BJ (cell line): ENCODE results near the gene DHCR7. TPM values are rescaled to one million over a fixed set of nuclear protein-coding genes. Genes with fewer than 3 reads are reported as not detected.

ENCODE experiments used
- CTCF ChIA-PET: fragments of 350-600 bp; formaldehyde crosslinking; extraction: SDS; loops from one replicate; lab custom pipeline; 2021; ENCODE audit warnings: antibody characterized with exemption, inconsistent platforms; lab: Yijun Ruan, JAX
- POLR2A ChIA-PET: fragments of 300-600 bp; sonication (Branson Sonifier 250); formaldehyde crosslinking; extraction: SDS; loops from one replicate; lab custom pipeline; 2021; ENCODE audit warnings: antibody characterized with exemption; lab: Charles Lee
- DNase-seq: peaks from one replicate; pipeline ENCODE4 v3.0.0-alpha.2; 2011; ENCODE audit warnings: low read depth
- H3K27me3 ChIP-seq: 2 replicates; pipeline ENCODE4 v1.6.0; 2011; ENCODE audit warnings: low read length; ENCODE audit not compliant: control insufficient read depth, insufficient read depth
- H3K36me3 ChIP-seq: 2 replicates; pipeline ENCODE4 v1.5.1; 2011; ENCODE audit warnings: low read length; ENCODE audit not compliant: control insufficient read depth, insufficient read depth
- H3K4me3 ChIP-seq: 2 replicates; pipeline ENCODE4 v1.5.1; 2011; ENCODE audit warnings: low read depth, mild to moderate bottlenecking, control low read depth, low read length
- polyA plus RNA-seq: library from polyadenylated mRNA; depleted of rRNA; stranded (reverse); fragments of >200 nt; gene quantifications from 2 replicates; pipeline ENCODE4 v1.2.3, GENCODE V29; 2011
- TF ChIP-seq, protein P1 (sequence below): IDR thresholded peaks from 2 replicates; pipeline ENCODE4 v1.5.1; 2011; ENCODE audit warnings: low read depth, mild to moderate bottlenecking, control low read depth, inconsistent platforms, low read length, moderate library complexity; ENCODE audit not compliant: insufficient read depth

Gene DHCR7
- polyA plus RNA-seq, 1 experiment = 61.1 TPM

DNA sequence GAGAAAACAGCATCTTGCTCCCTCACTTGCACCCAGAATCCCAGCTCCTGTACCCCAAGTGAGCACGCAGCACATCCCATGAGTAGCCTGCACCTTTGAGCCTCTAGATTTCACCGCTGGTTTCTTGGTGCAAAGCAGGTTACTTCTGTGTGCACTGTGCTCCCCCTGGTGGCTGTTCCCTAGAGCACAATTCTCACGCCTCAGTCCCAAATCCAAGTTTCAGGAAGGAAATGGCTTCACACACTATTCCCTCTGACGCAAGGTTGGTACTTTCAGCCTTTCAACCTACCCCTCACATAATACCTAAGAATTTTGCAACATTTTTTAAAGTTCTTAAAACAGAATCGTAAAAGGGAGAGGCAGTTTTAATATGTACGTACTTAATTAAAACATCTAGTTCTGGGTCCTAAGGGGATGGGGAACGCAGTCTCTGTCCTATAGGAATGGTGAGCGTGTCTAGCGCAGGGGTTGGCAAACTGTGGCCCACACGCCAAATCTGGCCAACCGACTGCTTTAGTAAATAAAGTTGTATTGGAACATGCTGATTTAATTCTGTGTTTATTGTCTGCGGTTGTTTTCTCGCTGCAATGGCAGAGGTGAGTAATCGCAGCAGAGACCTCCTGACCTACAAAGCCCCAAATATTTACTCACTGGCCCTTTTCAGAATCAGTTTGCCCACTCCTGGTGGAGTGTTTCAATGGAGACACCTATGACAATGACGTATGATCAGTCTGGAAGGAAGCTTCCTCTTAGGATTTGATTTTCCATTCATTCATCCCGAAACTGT is 27.5 kb downstream of the DHCR7 start:
- no peaks in the 10 kb centered on the region for H3K36me3 ChIP-seq
- TF ChIP-seq, protein P1, sequence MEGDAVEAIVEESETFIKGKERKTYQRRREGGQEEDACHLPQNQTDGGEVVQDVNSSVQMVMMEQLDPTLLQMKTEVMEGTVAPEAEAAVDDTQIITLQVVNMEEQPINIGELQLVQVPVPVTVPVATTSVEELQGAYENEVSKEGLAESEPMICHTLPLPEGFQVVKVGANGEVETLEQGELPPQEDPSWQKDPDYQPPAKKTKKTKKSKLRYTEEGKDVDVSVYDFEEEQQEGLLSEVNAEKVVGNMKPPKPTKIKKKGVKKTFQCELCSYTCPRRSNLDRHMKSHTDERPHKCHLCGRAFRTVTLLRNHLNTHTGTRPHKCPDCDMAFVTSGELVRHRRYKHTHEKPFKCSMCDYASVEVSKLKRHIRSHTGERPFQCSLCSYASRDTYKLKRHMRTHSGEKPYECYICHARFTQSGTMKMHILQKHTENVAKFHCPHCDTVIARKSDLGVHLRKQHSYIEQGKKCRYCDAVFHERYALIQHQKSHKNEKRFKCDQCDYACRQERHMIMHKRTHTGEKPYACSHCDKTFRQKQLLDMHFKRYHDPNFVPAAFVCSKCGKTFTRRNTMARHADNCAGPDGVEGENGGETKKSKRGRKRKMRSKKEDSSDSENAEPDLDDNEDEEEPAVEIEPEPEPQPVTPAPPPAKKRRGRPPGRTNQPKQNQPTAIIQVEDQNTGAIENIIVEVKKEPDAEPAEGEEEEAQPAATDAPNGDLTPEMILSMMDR = peak; percentile 70
- CTCF ChIA-PET = interaction anchor here (0.5 to 1.1 kb wide), 4 partner anchors 9 to 333 kb away, joined by 3 to 5 read pairs (median 3); no protein-coding TSS in a partner anchor
- POLR2A ChIA-PET = no interaction called here
- peaks cover 2% of the 10 kb centered on the region for H3K27me3 ChIP-seq
- no peak overlapping the region for H3K4me3 ChIP-seq
- no peak for DNase-seq

DNA sequence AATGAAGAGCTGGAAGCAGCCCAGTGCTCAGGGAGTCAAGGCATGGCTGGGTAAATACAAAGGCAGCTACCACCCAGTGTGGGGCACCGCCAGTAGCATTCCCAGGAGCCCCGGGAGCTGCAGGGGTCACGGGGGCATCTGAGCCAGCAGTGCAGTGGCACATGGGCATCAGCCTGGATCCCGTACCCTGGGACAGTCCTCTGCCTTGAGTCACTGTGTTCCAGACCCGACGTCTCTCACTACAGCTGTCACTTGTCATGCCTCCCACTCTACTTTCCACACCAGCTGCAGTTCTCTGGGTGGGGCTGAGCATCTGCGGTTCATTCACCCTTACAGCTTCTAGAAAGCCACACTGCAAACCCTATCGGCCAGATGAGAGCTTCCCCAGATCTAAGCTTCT is 29.6 kb downstream of the DHCR7 start:
- no peaks in the 10 kb centered on the region for H3K36me3 ChIP-seq
- H3K27me3 ChIP-seq = peaks cover 2% of the 10 kb centered on the region
- DNase-seq = no peak
- TF ChIP-seq, protein P1 = no peak
- ChIA-PET POLR2A (no interaction called here), CTCF (no interaction called here)
- H3K4me3 ChIP-seq = no peak overlapping the region

DNA sequence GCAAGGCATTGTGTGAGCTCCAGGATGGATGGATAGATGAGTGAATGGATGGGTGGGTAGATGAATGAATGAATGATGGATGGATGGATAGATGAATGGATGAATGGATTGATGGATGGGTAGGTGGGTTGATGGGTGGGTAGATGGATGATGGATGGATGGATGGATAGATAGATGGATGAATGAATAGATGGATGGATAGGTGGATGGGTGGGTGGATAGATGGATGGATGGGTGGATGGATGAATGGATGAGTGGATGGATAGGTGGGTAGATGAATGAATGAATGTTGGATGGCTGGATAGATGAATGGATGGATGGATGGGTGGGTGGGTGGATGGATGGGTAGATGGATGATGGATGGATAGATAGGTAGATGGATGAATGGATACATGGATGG is 33.5 kb downstream of the DHCR7 start:
- Histone ChIP-seq H3K4me3 (no peak overlapping the region), H3K36me3 (no peaks in the 10 kb centered on the region), H3K27me3 (peaks cover 2% of the 10 kb centered on the region)
- CTCF ChIA-PET = no interaction called here
- POLR2A ChIA-PET = no interaction called here
- TF ChIP-seq, protein P1 = no peak
- no peak for DNase-seq

DNA sequence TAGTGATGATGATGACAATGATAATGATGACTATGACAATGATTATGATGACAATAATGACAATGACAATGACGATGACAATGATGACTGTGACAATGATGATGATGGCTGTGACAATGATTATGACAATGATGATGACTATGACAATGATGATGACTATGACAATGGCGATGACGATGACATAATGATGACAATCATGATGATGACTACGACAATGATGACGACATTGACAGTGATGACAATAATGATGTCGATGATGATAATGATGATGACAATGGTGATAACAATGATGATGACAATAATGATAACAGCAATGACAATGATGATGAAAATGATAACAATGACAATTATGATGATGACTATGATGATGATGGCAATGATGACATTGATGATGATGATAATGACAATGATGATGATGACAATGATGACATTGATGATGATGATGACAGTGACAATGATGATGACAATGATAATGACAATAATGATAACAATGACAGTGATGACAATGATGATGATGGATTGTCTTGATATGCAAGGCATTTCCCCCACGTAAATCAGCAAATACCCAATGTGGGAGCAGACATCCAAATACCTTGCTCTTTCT is 37.7 kb downstream of the DHCR7 start:
- ChIA-PET CTCF (no interaction called here), POLR2A (no interaction called here)
- TF ChIP-seq, protein P1 = no peak
- no peak for DNase-seq
- no peak overlapping the region for H3K4me3 ChIP-seq
- H3K27me3 ChIP-seq = no peaks in the 10 kb centered on the region
- H3K36me3 ChIP-seq = no peaks in the 10 kb centered on the region

DNA sequence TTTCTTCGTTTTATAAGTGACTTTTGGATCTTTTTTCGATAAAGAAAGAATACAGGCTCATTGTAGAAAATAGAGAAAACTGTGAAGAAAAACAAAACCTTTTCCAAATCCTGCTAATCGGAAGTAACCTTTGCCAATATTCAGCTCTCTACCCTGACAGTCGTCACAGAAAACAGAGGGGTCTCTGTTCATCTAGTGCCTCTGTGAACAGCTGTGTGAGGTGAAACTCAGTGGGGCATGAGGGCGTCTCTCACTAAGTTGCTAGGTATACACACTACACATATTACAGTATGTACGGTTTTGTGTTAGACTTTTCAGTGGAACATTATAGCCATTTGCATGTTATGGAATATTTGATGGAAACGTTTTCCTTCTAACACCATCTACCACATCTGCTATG is 39.4 kb downstream of the DHCR7 start:
- POLR2A ChIA-PET = no interaction called here
- TF ChIP-seq, protein P1 = no peak
- DNase-seq = no peak
- Histone ChIP-seq H3K4me3 (no peak overlapping the region), H3K27me3 (no peaks in the 10 kb centered on the region), H3K36me3 (no peaks in the 10 kb centered on the region)
- CTCF ChIA-PET = no interaction called here
